Breast epithelium (tissue), 3 donors: ENCODE data around the gene HES7.

ENCODE experiments used
- CTCF ChIP-seq, 3 donors: fragments of 450-650 bp; IDR thresholded peaks; one replicate each; pipeline ENCODE4 v1.5.1; 2016 to 2017; ENCODE audit warnings: antibody characterized with exemption in 3 of 3, mild to moderate bottlenecking in 3 of 3, moderate library complexity in 3 of 3
- POLR2AphosphoS5 ChIP-seq, 3 donors: sonication (generic); formaldehyde crosslinking; IDR thresholded peaks; one replicate each; pipeline ENCODE4 v1.6.1; 2017; ENCODE audit warnings: antibody characterized with exemption in 3 of 3

GRCh38 chr17:8076502-8077266 lies 47.2 kb downstream of the HES7 start:
- TF ChIP-seq CTCF (IDR thresholded peaks at IDR 0.05) (no peak), POLR2AphosphoS5 (IDR thresholded peaks at IDR 0.05) (no peak)
